Ecto neural progenitor cell (in vitro differentiated cells): ENCODE measurements around the gene LMBR1.
"Not testable (repeated sequence)": the region's sequence is repeated elsewhere in the genome, so short reads cannot be mapped to it uniquely, and the experiment has no call there.

Experiments used
- DNase-seq: peaks from one replicate; pipeline ENCODE4 v3.0.0-alpha.2; 2018; ENCODE audit warnings: low spot score

The LMBR1 gene

DNA sequence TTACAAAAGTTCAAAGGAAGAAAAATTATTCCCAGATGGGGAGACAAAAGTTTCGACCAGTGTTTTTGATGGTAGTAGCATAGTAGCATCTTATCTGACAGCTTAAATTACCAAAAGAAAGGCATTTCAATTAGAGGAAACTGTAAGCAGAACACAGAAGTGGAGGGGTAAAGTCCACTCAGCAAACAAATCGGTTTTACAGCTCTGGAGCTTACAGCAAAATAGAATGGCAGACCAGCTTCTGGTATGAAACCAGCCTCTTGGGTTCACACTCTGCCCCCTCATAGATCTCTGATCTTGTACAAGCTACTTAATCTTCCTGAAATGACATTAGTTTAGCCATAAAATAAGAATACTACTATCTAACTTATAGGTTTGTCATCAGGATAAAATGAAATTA is 133.8 kb downstream of the LMBR1 start:
- DNase-seq = no peak

- no peak for DNase-seq
Measured at GRCh38 chr7:156754201-156754600, 138.8 kb downstream of the LMBR1 start.

- DNase-seq = no peak
Measured at GRCh38 chr7:156753630-156754029, 139.4 kb downstream of the LMBR1 start.

GRCh38 chr7:156753229-156753560 is 139.8 kb downstream of the LMBR1 start:
- no peak for DNase-seq

DNA sequence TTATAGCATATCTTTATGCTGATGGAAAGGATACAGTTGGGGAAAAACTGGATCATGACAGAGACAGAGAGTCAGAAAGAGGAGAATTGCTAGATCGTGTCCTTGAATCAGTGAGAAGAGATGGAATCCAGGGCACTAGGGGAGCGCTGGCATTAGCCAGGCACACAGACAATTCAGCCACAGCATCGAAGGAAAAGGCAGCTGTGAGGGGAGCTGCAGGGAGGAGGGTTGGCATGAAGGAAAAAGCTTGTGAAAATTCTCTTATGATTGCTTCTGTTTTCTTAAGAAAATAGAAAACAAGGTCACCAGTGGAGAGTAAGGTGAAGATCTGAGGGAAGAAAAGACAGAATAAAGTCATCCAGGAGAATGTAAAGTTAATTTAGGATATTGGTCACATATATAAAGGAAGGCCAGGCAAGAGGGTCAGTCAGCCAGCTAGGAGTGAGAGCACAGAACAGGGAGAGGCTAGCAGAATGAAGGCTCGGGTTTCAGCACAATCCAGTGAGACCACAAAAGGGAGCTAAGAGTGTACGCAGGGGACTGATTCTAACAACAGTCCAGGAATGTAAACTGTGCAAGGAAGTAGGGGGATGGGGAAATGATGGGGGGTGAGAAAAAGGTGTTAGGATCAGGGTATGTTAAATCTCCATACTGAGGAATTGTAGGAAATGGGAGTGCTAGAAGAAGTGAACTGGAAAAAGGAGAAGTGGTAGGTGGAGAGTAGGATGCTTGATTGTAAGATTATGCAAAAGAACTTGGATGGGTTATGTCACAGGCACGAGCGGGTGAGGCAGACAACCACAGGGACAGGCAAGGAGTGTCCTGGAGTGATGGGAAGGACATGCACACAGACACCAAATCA is 140.4 kb downstream of the LMBR1 start:
- DNase-seq = no peak

DNA sequence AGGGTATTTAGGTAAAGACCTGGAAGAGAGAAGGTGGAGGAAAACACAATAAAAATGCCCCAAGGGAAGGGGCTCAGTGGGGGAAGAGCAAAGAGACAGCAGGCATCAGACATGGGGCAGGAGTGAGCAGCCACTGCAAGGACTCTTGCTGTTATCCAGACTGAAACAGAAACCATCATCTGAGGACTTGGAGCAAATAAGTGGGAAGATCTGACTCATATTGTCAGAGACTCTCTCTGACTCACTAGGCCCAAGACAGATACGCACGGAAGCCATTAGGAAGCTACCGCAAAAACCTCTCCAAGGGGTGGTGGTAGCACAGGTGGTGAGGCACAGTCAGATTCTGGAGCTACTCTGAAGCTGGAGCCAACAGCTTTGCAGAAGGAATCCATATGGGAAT is 141.7 kb downstream of the LMBR1 start:
- DNase-seq = no peak

DNA sequence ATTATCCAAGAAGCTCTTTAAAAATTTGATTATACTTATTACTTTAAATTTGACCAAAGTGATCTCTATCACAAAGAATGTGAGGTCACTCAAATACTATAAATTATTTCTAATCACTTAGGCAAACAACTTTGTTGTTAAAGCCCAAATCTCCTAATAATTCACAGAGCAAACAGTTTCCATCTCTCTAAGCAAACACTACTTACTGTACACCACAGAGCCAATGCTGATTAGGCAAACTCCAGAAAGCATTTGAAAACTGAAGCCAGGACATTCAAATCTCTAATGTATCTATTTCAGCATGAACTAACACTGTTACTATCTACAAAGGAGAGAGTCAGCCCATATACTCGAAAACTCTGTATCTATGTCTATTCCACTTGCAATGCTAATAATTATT is 145.3 kb downstream of the LMBR1 start:
- DNase-seq = no peak

GRCh38 chr7:156746891-156747290 is 146.1 kb downstream of the LMBR1 start:
- DNase-seq = no peak

DNA sequence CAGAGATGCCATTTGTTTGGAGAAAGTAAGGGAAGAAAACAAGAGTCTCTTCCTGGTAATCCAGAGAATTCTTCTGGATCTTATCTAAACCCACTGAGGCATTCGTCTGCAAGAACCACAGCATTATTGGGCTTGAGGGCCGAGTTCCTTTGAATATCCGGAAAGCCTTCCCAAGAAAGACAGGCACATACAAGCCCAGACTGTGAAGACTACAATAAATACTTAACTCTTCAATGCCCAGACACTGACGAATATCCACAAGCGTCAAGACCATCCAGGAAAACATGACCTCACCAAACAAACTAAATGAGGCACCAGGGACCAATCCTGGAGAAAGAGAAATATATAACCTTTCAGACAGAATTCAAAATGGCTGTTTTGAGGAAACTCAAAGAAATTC is 153.4 kb downstream of the LMBR1 start:
- no peak for DNase-seq

GRCh38 chr7:156735851-156736250 is 157.1 kb downstream of the LMBR1 start:
- no peak for DNase-seq

- DNase-seq = no peak
Measured at GRCh38 chr7:156733638-156734037, 159.3 kb downstream of the LMBR1 start.

DNA sequence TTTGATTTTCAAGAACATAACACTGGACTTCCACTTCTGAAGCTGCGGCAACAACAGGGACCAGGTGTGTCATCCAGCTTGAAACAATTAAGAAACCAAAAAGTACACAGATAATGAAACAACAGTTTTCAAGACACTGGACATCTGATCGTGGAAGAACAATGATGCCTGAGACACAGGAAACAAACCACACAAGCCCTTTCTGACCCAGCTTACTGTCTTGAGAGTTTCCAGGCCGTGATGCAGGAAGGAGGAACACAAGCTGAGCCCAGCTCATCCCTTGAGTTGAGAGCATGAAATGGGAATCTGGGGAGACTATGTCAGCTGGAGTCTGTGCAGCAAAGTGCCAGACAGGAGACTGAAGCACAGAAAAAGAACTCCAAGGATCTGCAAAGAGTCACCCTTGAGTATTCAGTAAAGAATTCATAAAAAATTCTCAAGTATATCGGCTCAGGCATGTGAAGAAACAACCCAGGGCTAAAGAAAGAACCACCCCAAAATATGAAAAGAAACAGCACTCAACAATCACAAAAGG is 160.8 kb downstream of the LMBR1 start:
- DNase-seq = no peak

- DNase-seq = no peak
Measured at GRCh38 chr7:156731651-156732050, 161.3 kb downstream of the LMBR1 start.

- no peak for DNase-seq
Measured at GRCh38 chr7:156725936-156726335, 167.0 kb downstream of the LMBR1 start.

DNA sequence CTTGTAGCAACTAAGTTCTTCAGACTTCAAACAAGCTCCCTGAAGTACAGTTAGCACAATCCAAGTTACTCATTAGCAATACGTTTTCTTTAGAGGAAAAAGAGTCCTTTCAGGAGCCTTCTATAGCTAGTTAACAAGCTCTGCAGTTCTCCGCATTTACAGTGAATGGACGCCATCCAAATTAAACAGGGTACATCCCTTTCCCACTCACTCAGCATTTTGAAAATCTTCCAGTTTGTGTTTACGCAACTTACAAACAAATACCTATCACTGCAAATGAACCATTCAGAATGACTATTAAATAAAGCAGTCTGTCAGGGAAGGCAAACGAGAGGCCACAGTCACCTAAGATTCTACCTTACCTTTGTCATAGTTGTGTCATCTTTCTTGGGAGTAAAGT is 167.9 kb downstream of the LMBR1 start:
- DNase-seq = no peak

DNA sequence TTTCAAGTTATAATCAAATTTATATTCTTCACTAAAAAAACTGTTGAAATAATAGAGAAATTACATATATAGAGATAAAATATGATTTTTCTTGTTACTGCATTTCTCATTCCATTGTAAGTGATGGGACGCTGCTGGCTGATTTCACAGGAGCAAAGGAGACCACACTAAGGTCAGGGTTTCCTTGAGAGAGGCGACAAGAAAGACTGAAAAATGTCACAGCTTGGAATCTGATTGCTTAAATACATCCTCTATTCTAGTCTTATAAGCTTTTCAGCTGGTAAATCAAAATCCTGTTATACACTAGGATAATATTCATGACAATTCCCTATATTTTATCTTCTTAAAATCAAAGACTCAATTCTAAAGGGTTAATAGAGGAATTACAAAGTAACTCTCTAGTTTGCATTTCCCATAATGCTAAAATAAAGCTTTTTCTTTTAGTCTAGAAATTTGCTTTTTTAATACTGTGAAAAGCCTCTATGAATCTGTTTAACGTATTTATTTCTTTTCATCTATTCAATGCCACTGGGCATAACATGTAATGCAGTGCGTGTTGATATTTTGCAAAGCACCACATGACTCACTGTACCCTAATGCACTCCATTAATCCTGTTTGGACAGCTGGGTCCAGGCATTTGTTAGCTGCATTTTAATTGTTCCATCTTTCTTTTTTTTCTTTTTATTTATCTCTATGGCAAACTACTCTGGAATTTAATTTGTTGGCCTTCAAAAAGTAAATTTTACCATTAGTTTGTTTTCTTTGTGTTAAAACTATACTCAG is 170.7 kb downstream of the LMBR1 start:
- DNase-seq = no peak

DNA sequence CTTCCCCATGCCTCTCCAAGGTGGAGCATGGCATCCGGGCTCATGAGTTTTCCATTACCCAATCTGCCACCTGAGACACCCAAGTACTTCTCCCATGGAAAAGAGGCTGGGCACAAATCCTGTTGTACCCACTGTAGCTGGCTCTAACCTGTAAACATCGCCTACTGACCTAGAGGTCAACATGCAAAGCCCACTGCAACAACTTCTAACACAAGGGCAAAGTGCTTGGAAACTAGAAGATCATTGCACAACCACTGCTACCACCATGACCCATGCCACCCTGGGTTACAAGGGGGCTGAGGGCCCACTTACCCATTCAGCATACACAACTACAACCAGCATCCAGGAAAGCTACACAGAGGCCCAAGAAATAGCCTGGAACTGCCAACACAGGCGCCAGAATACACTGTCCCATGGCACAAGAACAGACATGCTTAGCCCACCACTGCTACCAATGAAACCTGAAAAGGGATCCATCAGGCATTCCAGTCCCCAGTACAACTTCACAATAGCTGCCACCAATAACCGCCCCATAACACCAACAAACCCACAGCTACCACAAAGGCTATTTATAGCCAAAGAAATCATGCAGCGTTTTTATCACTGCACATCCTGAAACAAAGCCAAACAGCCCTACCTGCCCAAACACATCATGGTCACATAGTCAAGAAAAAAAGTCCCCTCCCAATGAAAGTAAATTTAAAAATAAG is 189.1 kb downstream of the LMBR1 start:
- no peak for DNase-seq

GRCh38 chr7:156703209-156703608 is 189.8 kb downstream of the LMBR1 start:
- DNase-seq = no peak

DNA sequence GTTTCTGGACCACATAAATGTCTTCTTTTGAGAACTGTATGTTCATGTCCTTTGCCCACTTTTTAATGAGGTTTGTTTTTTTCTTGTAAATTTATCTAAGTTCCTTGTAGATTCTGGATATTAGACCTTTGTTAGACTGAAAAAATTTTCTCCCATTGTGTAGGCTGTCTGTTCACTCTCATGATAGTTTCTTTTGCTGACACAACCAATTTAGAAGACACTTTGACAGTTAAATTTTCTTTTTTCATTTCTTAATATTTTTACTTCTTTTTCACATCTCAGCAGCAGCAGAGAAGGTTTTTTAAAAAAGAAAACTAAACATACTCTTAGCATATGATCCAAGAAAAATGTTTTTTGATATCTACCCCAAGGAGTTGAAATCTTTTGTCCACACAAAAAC is 190.6 kb downstream of the LMBR1 start:
- DNase-seq = no peak

DNA sequence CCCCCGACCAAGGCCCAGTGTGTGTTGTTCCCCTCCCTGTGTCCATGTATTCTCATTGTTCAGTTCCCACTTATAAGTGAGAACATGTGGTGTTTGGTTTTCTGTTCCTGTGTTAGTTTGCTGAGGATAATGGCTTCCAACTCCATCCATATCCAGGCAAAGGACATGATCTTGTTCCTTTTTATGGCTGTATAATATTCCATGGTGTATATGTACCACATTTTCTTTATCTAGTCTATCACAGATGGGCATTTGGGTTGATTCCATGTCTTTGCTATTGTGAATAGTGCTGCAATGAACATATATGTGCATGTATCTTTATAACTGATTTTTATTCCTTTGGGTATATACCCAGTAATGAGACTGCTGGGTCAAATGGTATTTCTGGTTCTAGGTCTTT is 191.2 kb downstream of the LMBR1 start:
- not testable (repeated sequence) for DNase-seq

- not testable (repeated sequence) for DNase-seq
Measured at GRCh38 chr7:156698512-156698911, 194.5 kb downstream of the LMBR1 start.

DNA sequence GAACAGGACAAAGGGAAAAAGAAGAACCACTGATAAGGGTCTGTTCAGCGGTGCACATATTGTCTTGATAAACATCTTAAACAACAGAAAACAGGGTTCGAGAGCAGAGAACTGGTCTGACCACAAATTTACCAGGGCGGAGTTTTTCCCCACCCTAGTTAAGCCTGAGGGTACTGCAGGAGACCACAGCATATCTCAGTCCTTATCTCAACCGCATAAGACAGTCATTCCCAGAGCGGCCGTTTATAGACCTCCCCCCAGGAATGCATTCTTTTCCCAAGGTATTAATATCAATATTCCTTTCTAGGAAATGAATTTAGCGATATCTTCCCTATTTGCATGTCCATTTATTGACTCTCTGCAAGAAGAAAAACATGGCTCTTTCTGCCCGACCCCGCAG is 195.7 kb downstream of the LMBR1 start:
- DNase-seq = not testable (repeated sequence)

GRCh38 chr7:156693627-156694026 is 199.4 kb downstream of the LMBR1 start:
- no peak for DNase-seq
